GM20000 (cell line): ENCODE results near the gene RNF6.

ENCODE experiments used
- DNase-seq: peaks from one replicate; pipeline ENCODE4 v3.0.0; 2012; ENCODE audit warnings: low spot score
- CTCF ChIP-seq: IDR thresholded peaks from 2 replicates; pipeline ENCODE4 v1.5.1; 2012; ENCODE audit warnings: mild to moderate bottlenecking, control low read depth; ENCODE audit errors: extremely low read depth, missing control alignments

The RNF6 gene

GRCh38 chr13:26213345-26213744 is 8.8 kb downstream of the RNF6 start:
- no peak for TF ChIP-seq CTCF
- no peak for DNase-seq

GRCh38 chr13:26208287-26208686 is 13.8 kb downstream of the RNF6 start:
- TF ChIP-seq CTCF: no peak
- DNase-seq: no peak

GRCh38 chr13:26202365-26202972 is 19.6 kb downstream of the RNF6 start:
- no peak for TF ChIP-seq CTCF
- no peak for DNase-seq

- no peak for TF ChIP-seq CTCF
- DNase-seq: no peak
Observed at GRCh38 chr13:26200811-26201210, 21.3 kb downstream of the RNF6 start.

- no peak for DNase-seq
- TF ChIP-seq CTCF: no peak
Observed at GRCh38 chr13:26198116-26198515, 24.0 kb downstream of the RNF6 start.

GRCh38 chr13:26197298-26197697 is 24.8 kb downstream of the RNF6 start:
- DNase-seq: no peak
- TF ChIP-seq CTCF: no peak

GRCh38 chr13:26186995-26187394 is 35.1 kb downstream of the RNF6 start:
- no peak for DNase-seq
- TF ChIP-seq CTCF: no peak
